Measurements from ENCODE around the gene PRDM16.

GRCh38 chr1:3060127-3060526 is 8.9 kb upstream of the PRDM16 start:
- no peak for TF ChIP-seq CTCF (conservative IDR thresholded peaks at IDR 0.05 in 1 of 2, IDR thresholded peaks at IDR 0.05 in 1 of 2; ENCODE audit: extremely low read depth in 1 of 2, insufficient read depth in 1 of 2, low read depth in 1 of 2, low read length in 2 of 2)
- TF ChIP-seq EZH2 (IDR thresholded peaks at IDR 0.05; ENCODE audit: borderline replicate concordance, low read length) = no peak
